NCI-H69 (cell line): ENCODE results near the gene PRRG4.
"Not testable (repeated sequence)": the region's sequence is repeated elsewhere in the genome, so short reads cannot be mapped to it uniquely, and the experiment has no call there.

Experiments
- DNase-seq: peaks from one replicate; lab custom pipeline; 2025; lab: John Stamatoyannopoulos, UW

PRRG4 gene

DNA sequence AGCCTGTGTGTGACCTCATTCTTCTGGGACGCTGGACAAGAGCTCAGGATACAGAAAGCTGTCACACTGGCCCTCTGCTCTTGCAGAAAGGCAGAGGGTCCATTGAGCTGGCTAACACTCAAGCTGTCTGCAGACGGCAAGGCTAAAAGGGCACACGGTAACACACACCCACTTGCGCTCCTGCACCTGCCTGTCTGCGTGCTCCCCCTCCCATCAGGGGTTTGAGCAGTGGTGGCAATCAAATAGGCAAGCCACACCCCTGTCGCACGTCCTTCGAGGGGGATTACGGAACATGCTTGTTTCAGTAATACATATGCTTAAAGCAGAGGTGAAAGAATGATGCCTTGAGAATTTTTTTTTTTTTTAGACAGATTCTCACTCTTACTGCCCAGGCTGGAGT is 55.8 kb downstream of the PRRG4 start:
- peak; percentile 38 for DNase-seq

DNA sequence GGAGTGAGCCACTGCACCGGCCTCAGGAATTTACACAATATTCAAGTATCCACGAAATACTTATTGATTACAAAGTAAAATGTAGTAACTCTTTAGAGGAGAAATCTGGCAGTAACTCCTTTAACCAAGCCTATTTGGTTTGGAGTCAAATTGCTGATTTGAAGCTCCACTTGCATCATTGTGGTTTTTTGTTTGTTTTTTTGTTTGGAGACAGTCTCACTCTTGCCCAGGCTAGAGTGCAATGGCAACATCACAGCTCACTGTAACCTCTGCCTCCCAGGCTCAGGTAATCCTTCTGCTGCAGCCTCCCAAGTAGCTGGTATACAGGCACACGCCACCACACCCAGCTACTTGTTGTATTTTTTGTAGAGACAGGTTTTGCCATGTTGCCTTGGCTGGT is 56.5 kb downstream of the PRRG4 start:
- no peak for DNase-seq

DNA sequence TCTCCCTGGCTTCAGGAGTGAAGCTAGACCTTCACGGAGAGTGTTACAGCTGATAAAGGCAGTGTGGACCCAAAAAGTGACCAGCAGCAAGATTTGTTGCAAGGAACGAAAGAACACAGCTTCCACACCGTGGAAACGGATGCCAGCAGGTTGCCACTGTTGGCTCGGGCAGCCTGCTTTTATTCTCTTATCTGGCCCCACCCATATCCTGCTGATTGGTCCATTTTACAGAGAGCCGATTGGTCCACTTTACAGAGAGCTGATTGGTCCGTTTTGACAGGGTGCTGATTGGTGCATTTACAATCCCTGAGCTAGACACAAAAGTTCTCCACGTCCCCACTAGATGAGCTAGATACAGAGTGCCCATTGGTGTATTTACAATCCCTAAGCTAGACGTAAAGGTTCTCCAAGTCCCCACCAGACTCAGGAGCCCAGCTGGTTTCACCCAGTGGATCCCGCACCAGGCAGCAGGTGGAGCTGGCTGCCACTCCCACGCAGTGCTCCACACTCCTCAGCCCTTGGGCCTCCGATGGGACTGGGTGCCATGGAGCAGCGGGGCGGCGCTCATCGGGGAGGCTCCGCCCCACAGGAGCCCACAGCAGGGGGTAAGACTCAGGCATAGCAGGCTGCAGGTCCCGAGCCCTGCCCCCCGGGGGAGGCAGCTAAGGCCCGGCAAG is 58.1 kb downstream of the PRRG4 start:
- not testable (repeated sequence) for DNase-seq

DNA sequence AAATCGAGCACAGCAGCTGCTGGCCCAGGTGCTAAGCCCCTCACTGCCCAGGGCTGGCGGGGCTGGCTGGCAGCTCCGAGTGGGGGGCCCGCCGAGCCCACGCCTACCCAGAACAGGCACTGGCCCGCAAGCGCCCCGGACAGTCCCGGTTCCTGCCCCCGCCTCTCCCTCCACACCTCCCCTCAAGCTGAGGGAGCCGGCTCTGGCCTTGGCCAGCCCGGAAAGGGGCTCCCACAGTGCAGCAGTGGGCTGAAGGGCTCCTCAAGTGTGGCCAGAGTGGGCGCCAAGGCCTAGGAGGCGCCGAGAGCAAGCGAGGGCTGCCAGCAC is 58.6 kb downstream of the PRRG4 start:
- not testable (repeated sequence) for DNase-seq

DNA sequence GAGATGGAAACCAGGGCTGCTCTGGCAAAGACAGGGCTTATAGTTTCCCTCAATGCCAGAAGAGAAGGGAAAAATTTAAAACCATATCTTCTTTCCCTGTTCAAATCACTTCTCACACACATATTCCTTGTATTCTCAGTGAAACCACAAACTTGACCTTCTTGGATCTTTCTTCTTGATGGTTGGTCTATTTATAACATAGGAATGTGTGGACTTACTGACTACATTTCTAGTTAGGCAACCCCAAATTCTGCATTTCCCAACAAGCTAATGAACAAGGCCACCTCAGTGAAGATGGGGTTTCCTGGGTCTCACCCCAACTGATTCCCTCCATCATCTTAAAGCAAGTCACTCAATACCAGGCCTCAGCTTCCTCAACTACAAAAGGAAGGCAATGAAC is 59.1 kb downstream of the PRRG4 start:
- DNase-seq = no peak

DNA sequence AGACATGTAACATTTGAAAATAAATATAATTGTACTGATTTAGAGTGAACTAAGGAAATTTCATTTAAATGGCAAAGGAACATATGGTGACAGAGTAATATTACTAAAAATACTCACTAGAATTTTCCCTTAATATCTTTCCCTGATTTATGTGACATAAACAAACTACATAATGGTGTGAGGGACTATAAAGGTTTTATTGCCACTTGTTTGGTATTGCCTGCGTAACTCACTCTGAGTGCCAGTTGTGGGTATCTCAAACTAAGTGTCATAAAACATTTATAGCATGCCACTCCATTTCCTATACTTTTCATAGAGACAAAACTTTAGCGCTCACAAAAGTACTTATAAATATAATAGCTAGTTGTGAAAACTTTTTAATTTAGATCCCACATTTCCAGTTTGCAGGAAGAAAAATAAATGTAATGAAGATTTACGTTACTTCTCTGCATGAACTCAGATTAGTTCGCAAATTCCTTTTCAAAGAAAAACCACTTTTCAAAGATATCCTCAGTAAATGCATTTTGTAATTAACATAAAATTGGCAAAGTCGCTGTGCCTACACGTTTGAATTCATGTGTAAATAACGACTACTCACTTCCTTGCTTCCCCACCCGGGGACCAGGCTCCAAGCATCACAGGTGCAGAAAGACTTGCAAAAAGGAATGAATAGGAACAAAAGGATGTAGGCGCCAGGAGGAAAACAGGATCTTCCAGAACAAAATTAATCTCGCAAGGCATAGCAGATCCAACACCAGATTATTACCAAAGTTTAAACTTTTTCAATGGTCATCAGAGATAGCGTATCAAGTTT is 61.3 kb downstream of the PRRG4 start:
- peak; percentile 92 for DNase-seq

DNA sequence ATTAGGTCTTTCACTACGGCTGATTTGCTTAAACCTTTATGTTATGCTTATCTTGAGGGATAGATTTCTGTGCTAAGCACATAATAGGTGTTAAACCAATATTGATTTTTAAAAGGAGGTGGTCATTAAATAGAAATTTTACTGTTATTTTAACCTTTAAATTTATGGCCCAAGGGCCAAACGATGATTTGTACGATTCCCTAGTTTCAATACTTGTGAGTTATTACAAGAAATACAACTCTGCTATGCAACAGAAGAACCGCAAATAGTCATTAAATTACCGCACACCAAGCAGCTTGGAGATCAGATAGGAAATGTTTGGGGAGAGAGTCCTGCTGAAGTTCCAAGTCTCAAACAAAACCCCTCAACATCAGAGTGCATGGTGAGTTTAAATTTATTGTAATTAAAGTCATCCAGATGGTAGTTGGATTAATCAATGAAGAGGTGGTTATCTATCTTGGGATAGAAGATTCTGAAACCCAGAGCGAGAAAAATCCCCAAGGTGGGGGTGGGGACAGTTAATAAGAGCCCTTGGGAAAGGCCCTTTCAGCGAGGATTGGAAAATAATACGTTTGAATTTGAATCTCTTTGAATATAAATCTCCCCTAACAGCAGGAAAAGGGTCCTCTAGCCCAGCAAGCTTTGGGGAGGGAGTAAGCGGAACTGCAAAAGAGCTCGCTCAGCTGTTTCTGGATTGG is 62.1 kb downstream of the PRRG4 start:
- peak; percentile 90 for DNase-seq

DNA sequence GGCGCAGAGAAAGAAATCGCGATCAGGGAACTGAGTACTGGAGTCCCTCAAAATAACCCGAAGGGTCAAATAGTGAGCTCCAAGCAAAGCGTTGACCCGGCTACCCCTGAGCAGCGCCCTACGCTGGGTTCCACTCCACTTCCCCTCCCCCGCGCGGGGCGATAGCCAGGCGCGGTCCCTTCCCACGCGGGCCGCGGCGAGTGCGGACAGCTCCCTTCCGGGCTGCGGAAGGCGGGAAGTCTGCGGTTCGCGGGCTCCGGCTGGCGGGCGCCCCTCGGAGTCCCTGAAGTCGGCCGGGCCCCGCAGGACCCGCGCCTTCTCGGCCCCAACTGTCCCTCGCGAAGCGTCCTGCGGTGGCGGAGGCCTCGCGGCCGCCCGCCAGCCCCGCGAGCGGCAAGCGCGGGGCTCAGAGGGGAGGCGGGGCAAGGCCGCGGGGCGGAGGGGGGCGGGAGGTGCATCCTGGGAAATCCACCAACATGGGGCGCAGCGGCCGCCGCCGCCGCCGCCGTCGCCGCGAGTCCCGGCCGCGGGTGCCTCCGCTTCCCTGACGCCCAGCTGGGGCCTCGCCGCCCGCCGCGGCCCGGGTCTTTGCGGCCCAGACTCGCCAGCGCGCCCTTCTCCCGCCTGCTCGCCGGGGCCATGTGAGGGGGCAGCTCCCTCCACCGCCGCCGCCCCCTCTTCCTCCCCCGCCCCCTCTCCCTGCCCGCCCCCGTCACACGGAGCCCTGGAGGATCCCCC is 62.8 kb downstream of the PRRG4 start, which contains the start of gene QSER1:
Gene QSER1, plus strand, starts transcription at position 457 of the 738 bp plus-strand sequence. CDS start 315 bp downstream, outside the sequence.
- DNase-seq = peak; percentile 96

DNA sequence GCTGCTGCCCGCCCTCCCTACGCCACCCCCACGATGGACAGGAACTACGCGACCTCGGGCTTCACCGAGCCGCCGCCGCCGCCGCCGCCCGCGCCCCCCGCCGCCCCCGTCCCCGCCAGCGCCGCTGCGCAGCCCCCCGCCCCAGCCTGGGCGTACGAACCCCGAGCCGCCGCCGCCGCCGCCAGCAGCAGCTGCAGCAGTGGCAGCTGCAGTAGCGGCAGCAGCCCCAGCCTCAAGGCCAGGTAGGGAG is 63.3 kb downstream of the PRRG4 start:
- DNase-seq = no peak

DNA sequence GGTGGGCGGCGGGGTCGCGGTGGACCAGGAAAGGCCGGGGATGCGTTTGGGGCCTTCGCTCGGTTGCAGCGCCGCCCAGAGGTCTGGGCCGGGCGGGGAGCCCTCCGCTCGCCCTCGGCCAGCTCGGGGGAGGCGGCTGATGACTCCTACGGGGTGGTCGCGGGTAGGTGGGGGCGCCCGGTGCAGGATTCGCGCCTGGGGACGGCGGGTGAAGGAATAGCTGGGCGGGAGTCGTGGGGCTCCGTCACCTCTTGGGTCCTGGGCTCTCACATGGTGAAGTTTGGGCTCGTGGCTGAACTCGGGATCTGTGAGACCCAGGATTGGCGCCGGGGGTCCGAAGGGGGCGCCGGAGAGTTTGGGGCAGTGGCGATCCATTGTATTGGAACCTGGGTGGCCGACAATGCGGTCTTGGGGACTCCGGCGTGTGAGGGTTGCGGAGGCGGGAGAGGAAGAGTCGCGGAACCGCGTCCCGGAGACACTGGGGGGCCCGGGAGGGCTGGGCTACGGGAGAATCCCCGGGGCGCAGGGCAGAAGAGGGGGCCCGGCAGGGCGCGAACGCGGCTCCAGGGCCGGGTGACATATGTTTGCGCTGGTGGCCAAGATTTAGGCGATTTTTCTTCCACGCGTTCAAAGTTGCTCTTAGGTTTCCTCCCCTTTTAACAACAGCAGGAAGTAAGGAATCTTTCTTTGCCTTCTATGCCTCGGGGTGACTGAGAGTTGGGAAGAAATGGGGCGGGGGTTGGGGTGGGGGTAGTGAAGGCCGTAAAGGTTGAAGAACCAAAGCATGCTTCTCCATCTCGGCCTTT is 63.8 kb downstream of the PRRG4 start:
- peak; percentile 87 for DNase-seq

DNA sequence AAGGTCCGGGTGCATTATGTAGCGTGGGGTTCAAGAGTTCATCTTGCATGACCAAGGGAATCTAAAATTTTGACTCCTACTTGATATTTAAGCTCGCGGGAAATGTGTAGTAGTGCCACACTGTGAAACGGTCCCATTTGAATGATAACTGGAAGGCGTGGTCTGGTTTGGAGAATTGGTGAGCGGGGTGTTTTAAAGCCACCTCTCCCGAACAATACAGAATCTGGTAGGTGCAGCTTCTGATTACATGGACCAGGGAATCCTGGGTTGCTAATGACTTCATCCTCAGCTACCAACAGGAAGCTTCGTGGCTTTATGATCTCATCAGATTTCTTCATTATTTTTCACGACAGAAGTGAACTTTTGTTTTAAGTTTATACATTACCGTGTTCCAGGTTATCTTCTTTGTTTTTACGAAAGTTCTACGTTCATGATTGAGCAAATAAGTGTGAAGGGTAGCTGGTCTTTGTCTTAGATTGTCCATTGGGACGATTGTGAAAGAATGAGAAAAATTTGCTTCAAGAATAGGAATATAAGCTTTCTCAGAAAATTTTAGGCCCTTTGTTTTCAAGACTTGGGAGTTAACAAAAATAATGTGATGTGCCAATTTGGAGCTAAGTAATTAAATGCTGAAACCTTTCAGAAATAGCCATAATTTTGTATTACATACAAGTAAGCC is 64.6 kb downstream of the PRRG4 start:
- peak; percentile 95 for DNase-seq

DNA sequence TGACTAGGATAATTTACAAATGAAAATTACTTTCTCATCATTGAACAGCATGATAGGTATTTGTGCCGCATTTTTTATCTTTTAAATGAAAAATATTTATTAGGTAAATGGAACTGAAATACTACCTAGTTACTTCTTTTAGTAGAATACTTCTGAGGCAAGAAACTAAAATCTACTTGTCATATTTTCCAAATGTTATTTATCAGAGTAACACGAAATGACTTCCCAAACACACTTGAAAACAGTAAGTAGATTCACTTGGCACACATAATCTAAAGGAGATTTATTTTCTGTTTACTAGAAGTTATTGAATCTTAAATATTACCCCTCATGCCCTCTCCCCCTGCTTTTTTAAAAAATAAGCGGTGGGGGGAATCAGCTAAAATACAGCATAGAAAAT is 65.2 kb downstream of the PRRG4 start:
- DNase-seq = no peak

DNA sequence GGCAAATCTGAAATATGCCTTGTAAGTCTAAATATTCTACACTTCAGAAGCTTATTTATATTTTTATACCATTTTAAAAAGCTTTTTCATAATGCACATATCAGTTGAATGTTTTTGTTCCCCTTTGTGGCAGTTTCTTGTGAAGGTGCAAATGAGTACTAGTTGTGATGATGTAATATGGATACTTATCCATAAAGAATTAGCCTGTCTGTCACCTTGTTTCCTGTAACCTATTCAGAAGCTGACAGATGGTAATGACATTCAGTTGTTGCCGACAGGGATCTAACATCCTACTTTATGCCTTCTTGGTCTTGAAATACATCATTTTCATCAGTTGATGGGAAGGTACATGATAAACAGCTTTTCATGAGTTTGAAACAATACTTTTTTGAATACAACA is 65.7 kb downstream of the PRRG4 start:
- DNase-seq = peak; percentile 72

DNA sequence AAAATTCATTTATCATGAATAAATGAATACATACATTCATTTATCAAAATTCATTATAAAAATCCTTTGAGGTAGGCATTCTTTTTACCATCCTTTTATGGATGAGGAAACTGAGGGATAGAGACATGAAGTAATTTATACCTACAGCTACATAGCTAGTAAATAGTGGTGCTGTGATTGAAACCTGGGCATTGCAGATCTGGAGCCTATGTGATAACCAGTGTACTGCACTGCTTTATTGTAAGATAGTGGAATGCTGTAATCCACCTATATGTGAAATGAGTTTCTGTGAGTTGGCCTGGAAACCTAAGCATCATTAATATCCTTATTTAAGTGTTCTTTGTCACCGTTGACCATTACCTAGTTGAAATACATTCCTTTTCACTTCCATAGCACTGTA is 67.4 kb downstream of the PRRG4 start:
- DNase-seq = no peak

DNA sequence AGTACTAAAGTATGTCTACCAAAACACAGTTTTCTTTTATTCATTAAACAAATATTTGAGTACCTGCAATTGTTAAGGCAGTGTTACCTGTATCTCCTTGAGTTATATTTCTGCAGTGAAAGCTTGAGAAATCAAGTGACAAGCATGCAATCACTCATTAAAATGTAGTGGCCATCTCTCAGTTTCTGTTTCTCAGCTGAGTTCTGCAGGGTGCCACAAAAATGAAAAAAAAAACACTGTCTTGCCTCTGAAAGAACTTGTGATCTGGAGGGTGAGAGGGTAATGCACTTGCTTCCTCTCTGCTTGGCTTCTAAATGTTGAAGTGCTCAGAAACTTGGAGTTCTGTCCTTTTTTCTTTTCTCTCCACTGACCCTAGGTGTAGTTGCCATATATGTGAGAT is 69.7 kb downstream of the PRRG4 start:
- DNase-seq = no peak

DNA sequence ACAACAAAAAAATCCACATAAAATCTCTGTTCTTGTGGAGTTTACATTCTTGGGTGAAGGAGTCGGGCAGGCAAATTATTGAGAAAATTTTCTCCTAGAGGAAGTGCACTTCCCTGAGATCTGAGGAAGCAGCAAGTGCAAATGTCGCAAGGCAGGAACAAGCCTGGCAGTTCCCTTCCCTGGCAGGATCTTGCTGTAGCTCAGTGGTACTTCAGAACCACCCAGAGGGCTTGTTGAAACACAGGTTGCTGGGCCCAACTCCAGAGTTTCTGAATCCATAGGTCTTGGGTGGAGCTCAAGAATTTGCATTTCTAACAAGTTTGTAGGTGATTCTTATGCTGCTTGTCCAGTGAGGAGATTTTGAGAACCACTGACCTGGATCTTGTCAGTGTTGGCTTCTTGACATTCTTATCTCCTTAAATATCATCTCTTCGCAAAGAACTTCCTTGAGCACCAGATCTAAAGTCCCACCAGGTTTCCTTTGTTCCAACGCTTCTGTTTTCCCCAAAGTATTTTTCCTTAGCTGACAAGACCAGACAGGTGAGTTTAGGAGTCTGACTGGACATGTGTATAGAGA is 72.5 kb downstream of the PRRG4 start:
- no peak for DNase-seq

DNA sequence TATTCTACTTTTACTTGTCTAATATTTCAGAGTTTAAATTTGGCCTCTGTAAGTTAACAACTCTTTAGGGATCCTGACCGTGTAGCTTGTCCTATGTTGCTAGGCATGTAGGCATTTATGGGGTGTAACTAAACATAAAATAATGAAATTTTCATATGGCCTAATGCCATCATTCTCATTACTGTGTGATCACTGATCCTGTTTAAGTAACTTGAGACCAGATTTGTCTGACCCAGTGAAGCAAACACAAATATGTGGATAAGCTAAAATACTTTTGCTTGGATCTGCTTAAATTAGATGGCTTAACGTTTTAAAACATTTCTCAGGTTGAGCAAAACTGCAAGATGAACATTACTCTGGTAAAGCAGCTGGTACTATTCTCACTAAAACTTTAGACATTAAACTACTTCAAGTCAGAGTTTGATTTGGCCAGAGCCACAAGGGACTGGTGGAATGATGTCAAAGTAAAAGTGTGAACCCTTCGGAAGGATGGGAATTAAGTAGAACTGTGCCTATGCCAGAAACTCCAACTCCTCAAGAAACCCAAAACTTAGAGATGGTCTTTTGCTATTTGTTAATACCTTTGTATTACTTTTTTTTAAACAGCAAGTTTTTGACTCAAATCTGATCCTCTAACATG is 75.4 kb downstream of the PRRG4 start:
- no peak for DNase-seq
